Upper lobe of left lung (tissue), 6 donors: ENCODE data around the gene EGFL8. TPM values are rescaled to one million over a fixed set of nuclear protein-coding genes. Genes with fewer than 3 reads are reported as not detected.
A peak's percentile ranks its signal among the peaks of the same experiment; 100 is the strongest.

Experiments
- ATAC-seq, 2 donors: fragments of 200-7000 bp; cut with Tn5 transposase; one replicate each; pipeline ENCODE4 v1.9.1; 2022; ENCODE audit warnings: mild to moderate bottlenecking in 2 of 2, moderate library complexity in 2 of 2; ENCODE audit not compliant: low FRiP score in 2 of 2
- DNase-seq, 2 donors: peaks; one replicate each; pipeline ENCODE4 v3.0.0-alpha.2; 2019 to 2020
- H3K27ac ChIP-seq, 4 donors: fragments of 200-600 bp; sonication (generic); one replicate each; pipeline ENCODE4 v1.5.1; 2016 to 2019
- H3K27me3 ChIP-seq, 4 donors: fragments of 200-600 bp; sonication (generic); one replicate each; pipeline ENCODE4 v1.5.1; 2017 to 2019
- H3K36me3 ChIP-seq, 4 donors: fragments of 200-600 bp; sonication (generic); one replicate each; pipeline ENCODE4 v1.5.1; 2016 to 2019
- H3K4me1 ChIP-seq, 4 donors: fragments of 200-600 bp; sonication (generic); one replicate each; pipeline ENCODE4 v1.5.1; 2018 to 2019
- H3K4me3 ChIP-seq, 4 donors: fragments of 200-600 bp; sonication (generic); one replicate each; pipeline ENCODE4 v1.5.1; 2017 to 2019; ENCODE audit warnings: mild to moderate bottlenecking in 2 of 4, moderate library complexity in 1 of 4
- H3K9me3 ChIP-seq, 4 donors: fragments of 200-600 bp; sonication (generic); one replicate each; pipeline ENCODE4 v1.5.1; 2018 to 2019
- EP300 ChIP-seq, 4 donors: sonication (generic); formaldehyde crosslinking; IDR thresholded peaks; one replicate each; pipeline ENCODE4 v1.5.1; 2017; ENCODE audit warnings: antibody characterized with exemption in 4 of 4, control low read depth in 2 of 4
- POLR2A ChIP-seq, 4 donors: fragments of 450-650 bp; IDR thresholded peaks; one replicate each; pipeline ENCODE4 v1.5.1; 2016 to 2017; ENCODE audit warnings: antibody characterized with exemption in 4 of 4, mild to moderate bottlenecking in 2 of 4
- POLR2AphosphoS5 ChIP-seq, 2 donors: sonication (generic); formaldehyde crosslinking; IDR thresholded peaks; one replicate each; pipeline ENCODE4 v1.5.1; 2017; ENCODE audit warnings: antibody characterized with exemption in 2 of 2
- WGBS, 2 donors: methylation state at CpG; one replicate each; pipeline ENCODE4 v1.1.5; 2017 to 2018; 5-methylcytosine and 5-hydroxymethylcytosine counted together
- total RNA-seq, 6 donors: library from RNA; depleted of rRNA in 4 of 6; stranded (reverse); fragments of >200 nt in 4 of 6; gene quantifications; one replicate each; pipeline versions ENCODE4 v1.1.0 to v1.2.1, GENCODE V29; 2016 to 2021
- TF ChIP-seq, protein P1 (sequence below), 6 experiments: fragments of 450-650 bp in 4 of 6; fragments of 200-600 bp in 2 of 6; sonication (generic) in 2 of 6; IDR thresholded peaks; one replicate each; pipeline ENCODE4 v1.5.1; 2016 to 2019; ENCODE audit warnings: antibody characterized with exemption in 6 of 6
- donor health status: DM: no; HTN: no; CAD: no; lungs with moderate emphysema.
- donor health status: DM: no; HTN: yes; CAD: no; lungs with severe emphysema.

The EGFL8 gene
- total RNA-seq, 6 donors from 2014 or later: 6.1 to 37.7 (median 9.6) TPM

DNA sequence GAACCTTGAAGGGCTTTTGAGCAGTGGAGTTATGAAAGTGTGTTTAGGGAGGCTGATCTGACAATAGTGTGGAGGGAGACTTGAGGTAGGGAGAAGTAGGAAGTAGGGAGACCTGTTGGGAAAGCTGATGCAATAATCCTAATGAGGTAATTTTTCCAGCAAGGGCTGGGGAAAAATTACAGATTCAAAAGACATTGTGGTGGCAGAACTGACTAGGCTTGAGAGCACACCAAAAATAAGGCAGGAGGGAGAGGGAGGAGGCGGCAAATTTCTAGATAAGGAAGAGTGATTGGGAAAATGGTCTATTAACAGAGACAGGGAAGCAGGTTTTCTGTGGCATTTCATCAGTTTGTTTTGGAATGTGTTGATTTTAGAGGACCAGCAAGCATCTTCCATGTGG, 18.1 kb upstream of the EGFL8 start:
- DNase-seq: no peak
- Histone ChIP-seq H3K4me3 (no peak overlapping the region), H3K36me3 (no peaks in the 10 kb centered on the region), H3K4me1 (peaks cover 0 to 22% (median 4%) of the 10 kb centered on the region in 4 donors), H3K27ac (no peak overlapping the region), H3K9me3 (no peaks in the 10 kb centered on the region), H3K27me3 (peaks cover 0 to 31% (median 14%) of the 10 kb centered on the region in 4 donors)
- TF ChIP-seq, protein P1, sequence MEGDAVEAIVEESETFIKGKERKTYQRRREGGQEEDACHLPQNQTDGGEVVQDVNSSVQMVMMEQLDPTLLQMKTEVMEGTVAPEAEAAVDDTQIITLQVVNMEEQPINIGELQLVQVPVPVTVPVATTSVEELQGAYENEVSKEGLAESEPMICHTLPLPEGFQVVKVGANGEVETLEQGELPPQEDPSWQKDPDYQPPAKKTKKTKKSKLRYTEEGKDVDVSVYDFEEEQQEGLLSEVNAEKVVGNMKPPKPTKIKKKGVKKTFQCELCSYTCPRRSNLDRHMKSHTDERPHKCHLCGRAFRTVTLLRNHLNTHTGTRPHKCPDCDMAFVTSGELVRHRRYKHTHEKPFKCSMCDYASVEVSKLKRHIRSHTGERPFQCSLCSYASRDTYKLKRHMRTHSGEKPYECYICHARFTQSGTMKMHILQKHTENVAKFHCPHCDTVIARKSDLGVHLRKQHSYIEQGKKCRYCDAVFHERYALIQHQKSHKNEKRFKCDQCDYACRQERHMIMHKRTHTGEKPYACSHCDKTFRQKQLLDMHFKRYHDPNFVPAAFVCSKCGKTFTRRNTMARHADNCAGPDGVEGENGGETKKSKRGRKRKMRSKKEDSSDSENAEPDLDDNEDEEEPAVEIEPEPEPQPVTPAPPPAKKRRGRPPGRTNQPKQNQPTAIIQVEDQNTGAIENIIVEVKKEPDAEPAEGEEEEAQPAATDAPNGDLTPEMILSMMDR (IDR thresholded peaks at IDR 0.05): no peak
- no peak for TF ChIP-seq EP300 (IDR thresholded peaks at IDR 0.05)
- no peak for TF ChIP-seq POLR2A (IDR thresholded peaks at IDR 0.05)
- no peak for TF ChIP-seq POLR2AphosphoS5 (IDR thresholded peaks at IDR 0.05)
- ATAC-seq: no peak
- WGBS, 2 donors: 74 to 86% methylated on average over 1 of the region's 1 CpG

DNA sequence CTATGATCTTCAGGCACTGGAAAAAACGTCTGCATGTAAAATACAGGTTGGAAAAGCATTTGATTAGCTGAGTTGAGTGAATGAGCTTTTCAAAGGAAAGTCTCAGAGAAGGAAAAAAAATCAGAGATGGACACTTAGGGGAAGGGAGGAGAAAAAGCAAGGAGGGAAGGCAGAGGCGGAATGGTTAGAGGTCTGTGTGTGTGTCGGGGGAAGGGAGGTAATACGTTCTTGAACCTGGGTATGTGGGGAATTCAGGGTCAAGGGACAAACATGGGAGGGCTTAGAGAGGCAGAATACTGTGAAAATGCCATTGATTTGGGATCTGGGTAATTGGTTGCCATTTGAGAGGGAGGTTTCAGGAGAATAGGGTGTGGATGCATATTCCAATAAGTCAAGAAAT, 17.7 kb upstream of the EGFL8 start:
- no peak overlapping the region for H3K4me3 ChIP-seq
- H3K36me3 ChIP-seq: no peaks in the 10 kb centered on the region
- no peaks in the 10 kb centered on the region for H3K9me3 ChIP-seq
- H3K4me1 ChIP-seq: peaks cover 0 to 24% (median 4%) of the 10 kb centered on the region in 4 donors
- no peak for TF ChIP-seq POLR2AphosphoS5 (IDR thresholded peaks at IDR 0.05)
- TF ChIP-seq POLR2A (IDR thresholded peaks at IDR 0.05): no peak
- no peak for TF ChIP-seq EP300 (IDR thresholded peaks at IDR 0.05)
- TF ChIP-seq, protein P1 (IDR thresholded peaks at IDR 0.05): no peak
- 47 to 55% methylated on average over 4 of the region's 4 CpGs for WGBS, 2 donors
- peaks cover 0 to 31% (median 14%) of the 10 kb centered on the region in 4 donors for H3K27me3 ChIP-seq
- ATAC-seq (no peak), DNase-seq (no peak)
- H3K27ac ChIP-seq: no peak overlapping the region

DNA sequence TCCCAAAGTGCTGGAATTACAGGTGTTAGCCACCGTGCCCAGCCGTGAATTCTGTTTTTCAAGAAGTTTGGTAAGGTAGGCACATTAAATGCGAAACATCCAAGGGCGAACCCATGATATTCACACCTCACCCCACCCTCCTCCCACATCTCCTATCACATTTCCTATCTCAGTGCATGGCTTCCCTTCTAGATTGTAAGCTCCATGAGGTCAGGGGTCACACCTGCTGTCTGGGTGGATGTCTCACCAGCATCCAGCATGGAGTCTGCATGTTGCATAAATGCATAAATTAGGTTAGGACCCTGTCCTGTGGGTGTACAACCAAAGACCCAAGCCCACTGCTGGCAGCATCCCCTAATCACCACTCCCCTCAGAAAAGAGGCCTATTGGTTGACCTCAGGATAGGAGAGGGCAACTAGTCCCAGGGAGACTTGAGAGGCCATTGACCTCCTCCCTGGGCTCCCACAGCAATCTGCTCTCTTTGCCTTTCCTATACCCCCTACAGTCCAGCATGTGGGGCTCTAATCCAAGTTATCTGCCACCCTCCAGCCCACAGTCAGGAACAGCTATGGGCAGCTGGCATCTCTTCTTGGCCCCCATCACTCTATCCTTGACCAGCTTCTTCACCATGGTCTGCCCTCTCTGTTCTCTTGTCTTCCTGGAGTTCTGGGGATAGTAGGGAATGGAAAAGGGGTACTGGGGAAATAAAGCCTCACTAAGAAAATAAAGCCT, 16.8 kb upstream of the EGFL8 start:
- no peak for TF ChIP-seq POLR2AphosphoS5 (IDR thresholded peaks at IDR 0.05)
- TF ChIP-seq, protein P1 (IDR thresholded peaks at IDR 0.05): no peak
- no peak for TF ChIP-seq POLR2A (IDR thresholded peaks at IDR 0.05)
- TF ChIP-seq EP300 (IDR thresholded peaks at IDR 0.05): no peak
- Histone ChIP-seq H3K4me3 (no peak overlapping the region), H3K4me1 (peaks cover 6 to 31% (median 10%) of the 10 kb centered on the region in 4 donors), H3K27ac (no peak overlapping the region), H3K9me3 (no peaks in the 10 kb centered on the region), H3K36me3 (no peaks in the 10 kb centered on the region), H3K27me3 (peaks cover 0 to 35% (median 14%) of the 10 kb centered on the region in 4 donors)
- ATAC-seq: no peak
- 86 to 88% methylated on average over 4 of the region's 4 CpGs for WGBS, 2 donors
- DNase-seq: no peak

DNA sequence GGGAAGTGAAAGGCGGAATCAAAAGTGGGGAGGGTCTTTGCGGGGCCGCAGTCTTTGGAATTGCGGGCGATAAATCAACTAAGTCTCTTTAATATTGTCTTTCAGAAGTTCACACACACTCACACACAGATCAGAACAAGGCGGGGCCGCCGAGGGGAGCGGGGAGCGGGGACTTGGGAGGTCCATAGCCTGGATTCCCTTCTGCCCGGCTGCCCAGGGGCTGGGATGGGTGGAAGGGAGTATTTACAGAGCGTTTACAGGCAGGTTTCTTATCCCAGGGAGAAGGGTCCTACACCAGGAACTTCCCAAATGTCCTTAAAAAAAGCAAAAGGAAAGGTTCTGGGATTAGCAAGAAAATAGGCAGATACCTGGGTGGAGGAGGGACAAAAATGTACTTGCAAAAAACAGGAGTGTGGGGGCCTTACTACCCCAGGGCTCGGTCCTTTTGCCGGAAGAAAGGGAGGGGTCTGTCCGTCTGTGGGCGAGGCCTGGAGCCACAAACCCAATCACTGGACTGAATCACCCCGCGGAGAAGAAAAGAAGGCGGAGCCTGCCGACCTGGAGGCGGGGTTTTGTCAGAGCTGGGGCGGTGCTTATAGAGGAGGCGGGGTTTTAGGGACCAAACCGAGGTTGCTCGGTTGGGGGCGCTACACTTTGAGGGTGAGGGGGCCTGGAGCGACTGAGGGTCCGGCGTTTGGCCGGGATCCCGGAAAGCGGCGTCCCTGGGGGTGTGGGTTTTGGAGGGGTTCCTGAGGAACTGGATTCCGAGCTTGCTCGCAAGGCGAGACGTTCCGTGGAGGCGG, 15.9 kb upstream of the EGFL8 start:
- H3K27ac ChIP-seq: no peak overlapping the region
- H3K4me1 ChIP-seq: peaks cover 16 to 40% (median 19%) of the 10 kb centered on the region in 4 donors
- peak; percentile 52 to 61 for DNase-seq
- H3K36me3 ChIP-seq: no peaks in the 10 kb centered on the region
- peaks cover 0 to 35% (median 14%) of the 10 kb centered on the region in 4 donors for H3K27me3 ChIP-seq
- 29 to 50% methylated on average over 39 of the region's 39 CpGs for WGBS, 2 donors
- ATAC-seq: peak; percentile 54 to 77
- peak overlapping the region in 3 of 4 donors; percentile 18 to 37 (median 30) for H3K4me3 ChIP-seq
- H3K9me3 ChIP-seq: no peaks in the 10 kb centered on the region
- no peak for TF ChIP-seq POLR2AphosphoS5 (IDR thresholded peaks at IDR 0.05)
- TF ChIP-seq, protein P1 (IDR thresholded peaks at IDR 0.05): no peak
- no peak for TF ChIP-seq EP300 (IDR thresholded peaks at IDR 0.05)
- TF ChIP-seq POLR2A (IDR thresholded peaks at IDR 0.05): no peak
